Heart left ventricle (tissue), 16 donors: ENCODE measurements around the gene EIF2S2. TPM values are rescaled to one million over a fixed set of nuclear protein-coding genes. Genes with fewer than 3 reads are reported as not detected.

Experiments
- ATAC-seq, 4 donors: fragments of 200-7000 bp; cut with Tn5 transposase; one replicate each; pipeline ENCODE4 v1.9.1; 2020 to 2022; ENCODE audit warnings: moderate library complexity in 4 of 4, mild to moderate bottlenecking in 3 of 4, moderate number of reproducible peaks in 1 of 4
- DNase-seq, 5 donors: peaks; one replicate each; pipeline ENCODE4 v3.0.0-alpha.2; 2020
- H3K27ac ChIP-seq, 12 donors: fragments of 200-600 bp; sonication (generic) in 4 of 12; one replicate each; pipeline versions ENCODE4 v1.5.0 to v1.8.0; 2016 to 2022; ENCODE audit warnings: mild to moderate bottlenecking in 2 of 12
- H3K27me3 ChIP-seq, 9 donors: fragments of 200-600 bp; sonication (generic) in 2 of 9; one replicate each; pipeline versions ENCODE4 v1.5.1 to v1.8.0; 2016 to 2022; ENCODE audit warnings: mild to moderate bottlenecking in 3 of 9
- H3K36me3 ChIP-seq, 9 donors: fragments of 200-600 bp; sonication (generic) in 2 of 9; one replicate each; pipeline versions ENCODE4 v1.5.0 to v1.8.0; 2018 to 2022; ENCODE audit warnings: mild to moderate bottlenecking in 2 of 9
- H3K4me1 ChIP-seq, 12 donors: fragments of 200-600 bp; sonication (generic) in 4 of 12; one replicate each; pipeline versions ENCODE4 v1.5.0 to v1.8.0; 2016 to 2022; ENCODE audit warnings: mild to moderate bottlenecking in 3 of 12
- H3K4me3 ChIP-seq, 12 donors: fragments of 200-600 bp; sonication (generic) in 4 of 12; one replicate each; pipeline versions ENCODE4 v1.5.0 to v1.8.0; 2017 to 2022; ENCODE audit warnings: mild to moderate bottlenecking in 9 of 12, moderate library complexity in 4 of 12
- H3K9me3 ChIP-seq, 12 donors: fragments of 200-600 bp; sonication (generic) in 4 of 12; one replicate each; pipeline versions ENCODE4 v1.5.0 to v1.8.0; 2016 to 2022; ENCODE audit warnings: mild to moderate bottlenecking in 1 of 12
- POLR2A ChIP-seq, 2 donors: fragments of 450-650 bp; IDR thresholded peaks; one replicate each; pipeline ENCODE4 v1.6.1; 2017; ENCODE audit warnings: antibody characterized with exemption in 2 of 2, mild to moderate bottlenecking in 2 of 2, moderate library complexity in 2 of 2
- WGBS, 4 donors: extraction: QIAGEN DNeasy Blood & Tissue Kit in 2 of 4; methylation state at CpG; one replicate each; pipeline versions ENCODE4 v1.1.5 to v1.1.7; 2013 to 2018; 5-methylcytosine and 5-hydroxymethylcytosine counted together
- intact Hi-C, 10 donors: fragments of 100-400 bp; cut with DNase I; formaldehyde crosslinking; loops; one replicate each; pipeline versions ENCODE4 v1.11.1 to v1.14.2; 2022
- polyA plus RNA-seq, 2 donors: library from polyadenylated mRNA; stranded (reverse); fragments of 200-250 nt; gene quantifications; one replicate each; pipeline ENCODE4 v1.2.3, GENCODE V29; 2013
- total RNA-seq, 9 donors: library from RNA; depleted of rRNA in 2 of 9; stranded (reverse); fragments of >200 nt in 2 of 9; fragmentation: NEBNext Ultra II Directional in 3 of 9; extraction: Animal tissue kit (Norgen Biotek cat#: 25700) in 3 of 9; gene quantifications; one replicate each; pipeline versions ENCODE4 v1.1.0 to v1.2.4, GENCODE V29; 2016 to 2023
- TF ChIP-seq, protein P1 (sequence below), 12 donors: fragments of 200-600 bp; sonication (generic) in 4 of 12; IDR thresholded peaks; one replicate each; pipeline versions ENCODE4 v1.5.0 to v1.8.0; 2018 to 2022; ENCODE audit warnings: antibody characterized with exemption in 12 of 12, mild to moderate bottlenecking in 5 of 12
- donor health status: ischemic (EF 13 %, LVEDD 7.1; RV severe dilation, severe dysfunction).
- donor health status: healthy with polysubstance abuse.
- donor health status: DM: no; HTN: yes; CAD: no.
- donor health status: DM: no; HTN: no; CAD: no.
- donor health status: ischemic (EF 25% LVEDD 6.9; RV normal size, moderate dysfunction).
- donor health status: ischemic (EF 25% LVEDD 5.7; RV mildly dilated, moderate dysfunction).
- donor health status: healthy.
- donor health status: DM: yes; HTN: yes; CAD: no.
- donor health status: ischemic (EF 35%, LVEDD 5.7; RV mildly dilated, moderate dysfunction).
- donor health status: nonischemic (EF 11% LVEDD 7.7; RV severe dilation, severe dysfunction).
- donor health status: DM: yes; HTN: yes; CAD: no.
- donor health status: PGD.
- donor health status: ischemic (EF 29% LVEDD 5.4; RV normal size, mild dysfunction).
- donor health status: nonischemic (EF 23%, LVEDD 6.1; RV moderate dilation, normal function).

Gene EIF2S2
- total and polyA plus RNA-seq, 11 donors, result 25.8 to 81.7 (median 40.9) TPM

GRCh38 chr20:34109442-34109841 lies 2.6 kb downstream of the EIF2S2 start:
- Histone ChIP-seq H3K9me3 (no peaks in the 10 kb centered on the region), H3K4me3 (no peak overlapping the region), H3K27ac (no peak overlapping the region), H3K4me1 (peaks cover 3 to 74% (median 38%) of the 10 kb centered on the region in 12 donors), H3K36me3 (peaks cover 0 to 36% (median 25%) of the 10 kb centered on the region in 9 donors), H3K27me3 (no peaks in the 10 kb centered on the region)
- DNase-seq (no peak), ATAC-seq (no peak)
- 90 to 96% (median 92%) methylated on average over 6 of the region's 6 CpGs for WGBS, 4 donors
- TF ChIP-seq, protein P1, sequence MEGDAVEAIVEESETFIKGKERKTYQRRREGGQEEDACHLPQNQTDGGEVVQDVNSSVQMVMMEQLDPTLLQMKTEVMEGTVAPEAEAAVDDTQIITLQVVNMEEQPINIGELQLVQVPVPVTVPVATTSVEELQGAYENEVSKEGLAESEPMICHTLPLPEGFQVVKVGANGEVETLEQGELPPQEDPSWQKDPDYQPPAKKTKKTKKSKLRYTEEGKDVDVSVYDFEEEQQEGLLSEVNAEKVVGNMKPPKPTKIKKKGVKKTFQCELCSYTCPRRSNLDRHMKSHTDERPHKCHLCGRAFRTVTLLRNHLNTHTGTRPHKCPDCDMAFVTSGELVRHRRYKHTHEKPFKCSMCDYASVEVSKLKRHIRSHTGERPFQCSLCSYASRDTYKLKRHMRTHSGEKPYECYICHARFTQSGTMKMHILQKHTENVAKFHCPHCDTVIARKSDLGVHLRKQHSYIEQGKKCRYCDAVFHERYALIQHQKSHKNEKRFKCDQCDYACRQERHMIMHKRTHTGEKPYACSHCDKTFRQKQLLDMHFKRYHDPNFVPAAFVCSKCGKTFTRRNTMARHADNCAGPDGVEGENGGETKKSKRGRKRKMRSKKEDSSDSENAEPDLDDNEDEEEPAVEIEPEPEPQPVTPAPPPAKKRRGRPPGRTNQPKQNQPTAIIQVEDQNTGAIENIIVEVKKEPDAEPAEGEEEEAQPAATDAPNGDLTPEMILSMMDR (IDR thresholded peaks at IDR 0.05), result no peak
- TF ChIP-seq POLR2A (IDR thresholded peaks at IDR 0.05), result no peak
- intact Hi-C loops, result no loop called here

DNA sequence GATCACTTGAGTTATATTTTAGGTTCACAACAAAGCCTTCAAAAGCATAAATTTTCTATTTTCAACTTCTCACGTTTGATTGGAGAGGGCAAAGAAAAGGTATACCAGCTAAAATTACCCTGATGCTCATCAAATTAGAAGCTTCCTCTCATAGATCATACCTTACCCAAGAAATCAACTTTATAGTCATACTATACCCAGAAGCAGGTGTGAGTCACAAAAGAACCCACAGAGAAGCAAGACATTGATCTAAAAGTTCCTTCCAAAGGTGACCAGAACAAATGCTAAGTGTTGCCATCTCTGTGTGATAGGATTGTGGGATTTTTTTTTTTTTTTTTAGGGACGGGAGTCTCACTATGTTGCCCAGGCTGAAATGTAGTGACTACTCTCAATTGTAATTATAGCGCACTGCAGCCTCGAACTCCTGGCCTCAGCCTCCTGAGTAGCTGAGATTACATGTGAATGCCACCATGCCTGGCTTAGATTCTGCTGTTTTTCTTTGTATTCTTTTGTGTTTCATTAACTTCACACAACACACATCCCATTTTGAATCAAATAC lies 3.3 kb downstream of the EIF2S2 start:
- peaks cover 0 to 44% (median 32%) of the 10 kb centered on the region in 9 donors for H3K36me3 ChIP-seq
- intact Hi-C loops, result no loop called here
- WGBS, 4 donors, result 78 to 84% (median 81%) methylated on average over 4 of the region's 4 CpGs

GRCh38 chr20:34105978-34106675 lies 5.9 kb downstream of the EIF2S2 start:
- ATAC-seq, result no peak
- no peak overlapping the region for H3K27ac ChIP-seq
- no peak for DNase-seq
- H3K27me3 ChIP-seq, result no peaks in the 10 kb centered on the region
- WGBS, 4 donors, result 88 to 95% (median 94%) methylated on average over 3 of the region's 3 CpGs
- H3K4me3 ChIP-seq, result no peak overlapping the region
- H3K4me1 ChIP-seq, result peaks cover 3 to 86% (median 41%) of the 10 kb centered on the region in 12 donors
- intact Hi-C loops, result no loop called here
- H3K9me3 ChIP-seq, result no peaks in the 10 kb centered on the region
- peaks cover 0 to 70% (median 58%) of the 10 kb centered on the region in 9 donors for H3K36me3 ChIP-seq
- no peak for TF ChIP-seq POLR2A (IDR thresholded peaks at IDR 0.05)
- TF ChIP-seq, protein P1 (IDR thresholded peaks at IDR 0.05), result no peak

More for the DNA sequence above, 3.3 kb downstream of the EIF2S2 start:
- H3K27me3 ChIP-seq, result no peaks in the 10 kb centered on the region
- no peak for TF ChIP-seq POLR2A (IDR thresholded peaks at IDR 0.05)
- TF ChIP-seq, protein P1 (IDR thresholded peaks at IDR 0.05), result no peak
- H3K4me3 ChIP-seq, result no peak overlapping the region
- H3K27ac ChIP-seq, result no peak overlapping the region
- no peak for DNase-seq
- H3K4me1 ChIP-seq, result peaks cover 3 to 81% (median 38%) of the 10 kb centered on the region in 12 donors
- ATAC-seq, result no peak
- H3K9me3 ChIP-seq, result no peaks in the 10 kb centered on the region

GRCh38 chr20:34104059-34104458 lies 8.0 kb downstream of the EIF2S2 start:
- 89 to 95% (median 91%) methylated on average over 3 of the region's 3 CpGs for WGBS, 4 donors
- intact Hi-C loops, result no loop called here

More at GRCh38 chr20:34104059-34104458, 8.0 kb downstream of the EIF2S2 start:
- Histone ChIP-seq H3K27ac (no peak overlapping the region), H3K4me3 (no peak overlapping the region), H3K36me3 (peaks cover 0 to 83% (median 71%) of the 10 kb centered on the region in 9 donors), H3K9me3 (no peaks in the 10 kb centered on the region), H3K4me1 (peaks cover 0 to 66% (median 22%) of the 10 kb centered on the region in 12 donors), H3K27me3 (no peaks in the 10 kb centered on the region)
- TF ChIP-seq, protein P1 (IDR thresholded peaks at IDR 0.05), result no peak
- TF ChIP-seq POLR2A (IDR thresholded peaks at IDR 0.05), result no peak
- DNase-seq (no peak), ATAC-seq (no peak)
